Activated CD4-positive, alpha-beta T cell treated with anti-CD3 and anti-CD28 coated beads for 36 hours (primary cell): ENCODE results near the gene KCNIP3. TPM values are rescaled to one million over a fixed set of nuclear protein-coding genes. Genes with fewer than 3 reads are reported as not detected.

ENCODE experiments used
- ATAC-seq: fragments of 200-7000 bp; cut with Tn5 transposase; one replicate; pipeline ENCODE4 v1.10.0; 2021; ENCODE audit warnings: mild to moderate bottlenecking, moderate library complexity
- CTCF ChIA-PET: fragments of 350-600 bp; sonication (Branson Sonifier 250); formaldehyde crosslinking; loops from one replicate; lab custom pipeline; 2021; ENCODE audit warnings: antibody characterized with exemption; lab: Charles Lee
- POLR2A ChIA-PET: fragments of 350-600 bp; sonication (Branson Sonifier 250); formaldehyde crosslinking; loops from one replicate; lab custom pipeline; 2021; ENCODE audit warnings: antibody characterized with exemption, inconsistent platforms; lab: Charles Lee
- DNase-seq: peaks from one replicate; pipeline ENCODE4 v3.0.0-alpha.2; 2020
- H3K27ac Mint-ChIP-seq: one replicate; pipeline ENCODE4 v1.8.0; 2021; ENCODE audit warnings: mixed read lengths
- H3K27me3 Mint-ChIP-seq: one replicate; pipeline ENCODE4 v1.8.0; 2021; ENCODE audit warnings: mixed read lengths
- H3K36me3 Mint-ChIP-seq: one replicate; pipeline ENCODE4 v1.8.0; 2021; ENCODE audit warnings: low read depth, mixed read lengths
- H3K4me1 Mint-ChIP-seq: one replicate; pipeline ENCODE4 v1.8.0; 2021; ENCODE audit warnings: mixed read lengths
- H3K4me3 Mint-ChIP-seq: one replicate; pipeline ENCODE4 v1.8.0; 2021; ENCODE audit warnings: mild to moderate bottlenecking, moderate library complexity, mixed read lengths
- H3K9me3 Mint-ChIP-seq: one replicate; pipeline ENCODE4 v1.8.0; 2021; ENCODE audit warnings: low read depth, mixed read lengths
- intact Hi-C, 2 experiments: fragments of 100-400 bp; cut with DNase I in 1 of 2; cut with micrococcal nuclease in 1 of 2; formaldehyde crosslinking; loops; one replicate each; pipeline versions ENCODE4 v1.14.2 to v1.15.1; 2022 to 2024; cut with DNase I, micrococcal nuclease
- total RNA-seq, 2 experiments: library from RNA; stranded (reverse); gene quantifications; one replicate each; pipeline ENCODE4 v1.2.3, GENCODE V29; 2021

KCNIP3 gene
- total RNA-seq, 2 experiments from 2014 or later = not detected

GRCh38 chr2:95310216-95310615 lies 13.1 kb downstream of the KCNIP3 start:
- ChIA-PET POLR2A (no interaction called here), CTCF (no interaction called here)
- H3K27ac Mint-ChIP-seq = no peak overlapping the region
- ATAC-seq (no peak), DNase-seq (no peak)
- no peaks in the 10 kb centered on the region for H3K9me3 Mint-ChIP-seq
- no peaks in the 10 kb centered on the region for H3K36me3 Mint-ChIP-seq
- H3K4me3 Mint-ChIP-seq = no peak overlapping the region
- intact Hi-C loops = no loop called here
- H3K27me3 Mint-ChIP-seq = no peaks in the 10 kb centered on the region
- H3K4me1 Mint-ChIP-seq = no peaks in the 10 kb centered on the region

GRCh38 chr2:95310651-95311050 lies 13.5 kb downstream of the KCNIP3 start:
- DNase-seq (no peak), ATAC-seq (no peak)
- no peaks in the 10 kb centered on the region for H3K4me1 Mint-ChIP-seq
- no peak overlapping the region for H3K27ac Mint-ChIP-seq
- CTCF ChIA-PET = no interaction called here
- intact Hi-C loops = no loop called here
- H3K36me3 Mint-ChIP-seq = no peaks in the 10 kb centered on the region
- POLR2A ChIA-PET = no interaction called here
- H3K4me3 Mint-ChIP-seq = no peak overlapping the region
- H3K27me3 Mint-ChIP-seq = no peaks in the 10 kb centered on the region
- no peaks in the 10 kb centered on the region for H3K9me3 Mint-ChIP-seq

GRCh38 chr2:95311815-95312542 lies 14.8 kb downstream of the KCNIP3 start:
- DNase-seq = no peak
- H3K27me3 Mint-ChIP-seq = no peaks in the 10 kb centered on the region

GRCh38 chr2:95312543-95313201 lies 15.5 kb downstream of the KCNIP3 start:
- intact Hi-C loops = no loop called here
- no peaks in the 10 kb centered on the region for H3K36me3 Mint-ChIP-seq
- H3K27me3 Mint-ChIP-seq = no peaks in the 10 kb centered on the region
- no peaks in the 10 kb centered on the region for H3K4me1 Mint-ChIP-seq
- ChIA-PET CTCF (interaction anchor here (0.6 kb wide), 1 partner anchor 109 kb away, joined by 3 read pairs; no protein-coding TSS in a partner anchor), POLR2A (no interaction called here)
- DNase-seq (no peak), ATAC-seq (no peak)
- H3K27ac Mint-ChIP-seq = no peak overlapping the region
- no peaks in the 10 kb centered on the region for H3K9me3 Mint-ChIP-seq
- H3K4me3 Mint-ChIP-seq = no peak overlapping the region

More at GRCh38 chr2:95311815-95312542, 14.8 kb downstream of the KCNIP3 start:
- CTCF ChIA-PET = interaction anchor here (0.6 kb wide), 2 partner anchors 38 to 108 kb away, joined by 3 read pairs; no protein-coding TSS in a partner anchor
- H3K27ac Mint-ChIP-seq = no peak overlapping the region
- POLR2A ChIA-PET = no interaction called here
- H3K9me3 Mint-ChIP-seq = no peaks in the 10 kb centered on the region
- no peaks in the 10 kb centered on the region for H3K36me3 Mint-ChIP-seq
- H3K4me3 Mint-ChIP-seq = no peak overlapping the region
- H3K4me1 Mint-ChIP-seq = no peaks in the 10 kb centered on the region
- intact Hi-C loops = no loop called here
- ATAC-seq = no peak

GRCh38 chr2:95313296-95314131 lies 16.4 kb downstream of the KCNIP3 start:
- Mint-ChIP-seq H3K4me3 (no peak overlapping the region), H3K4me1 (no peaks in the 10 kb centered on the region), H3K27me3 (no peaks in the 10 kb centered on the region), H3K36me3 (no peaks in the 10 kb centered on the region), H3K27ac (no peak overlapping the region), H3K9me3 (no peaks in the 10 kb centered on the region)
- DNase-seq (no peak), ATAC-seq (no peak)
- CTCF ChIA-PET = no interaction called here
- intact Hi-C loops = no loop called here
- POLR2A ChIA-PET = no interaction called here

- DNase-seq (no peak), ATAC-seq (no peak)
- ChIA-PET CTCF (no interaction called here), POLR2A (no interaction called here)
- Mint-ChIP-seq H3K36me3 (no peaks in the 10 kb centered on the region), H3K4me1 (no peaks in the 10 kb centered on the region), H3K9me3 (no peaks in the 10 kb centered on the region), H3K4me3 (no peak overlapping the region), H3K27ac (no peak overlapping the region), H3K27me3 (no peaks in the 10 kb centered on the region)
- intact Hi-C loops = no loop called here
These were observed 17.4 kb downstream of the KCNIP3 start for GRCh38 chr2:95314598-95314963.

GRCh38 chr2:95314964-95315611 lies 17.9 kb downstream of the KCNIP3 start:
- ATAC-seq (no peak), DNase-seq (peak; percentile 20)
- H3K9me3 Mint-ChIP-seq = no peaks in the 10 kb centered on the region
- no peaks in the 10 kb centered on the region for H3K4me1 Mint-ChIP-seq
- no peak overlapping the region for H3K4me3 Mint-ChIP-seq
- intact Hi-C loops = no loop called here
- ChIA-PET POLR2A (no interaction called here), CTCF (no interaction called here)
- no peak overlapping the region for H3K27ac Mint-ChIP-seq
- no peaks in the 10 kb centered on the region for H3K36me3 Mint-ChIP-seq
- no peaks in the 10 kb centered on the region for H3K27me3 Mint-ChIP-seq

GRCh38 chr2:95315801-95316411 lies 18.8 kb downstream of the KCNIP3 start:
- intact Hi-C loops = no loop called here
- CTCF ChIA-PET = no interaction called here
- no peak for ATAC-seq

GRCh38 chr2:95316466-95317122 lies 19.4 kb downstream of the KCNIP3 start:
- Mint-ChIP-seq H3K9me3 (no peaks in the 10 kb centered on the region), H3K4me1 (no peaks in the 10 kb centered on the region), H3K4me3 (no peak overlapping the region), H3K27ac (no peak overlapping the region), H3K27me3 (no peaks in the 10 kb centered on the region), H3K36me3 (no peaks in the 10 kb centered on the region)
- intact Hi-C loops = no loop called here
- no peak for DNase-seq
- POLR2A ChIA-PET = no interaction called here
- no peak for ATAC-seq
- CTCF ChIA-PET = no interaction called here

More at GRCh38 chr2:95315801-95316411, 18.8 kb downstream of the KCNIP3 start:
- H3K27ac Mint-ChIP-seq = no peak overlapping the region
- H3K36me3 Mint-ChIP-seq = no peaks in the 10 kb centered on the region
- no peak overlapping the region for H3K4me3 Mint-ChIP-seq
- no peaks in the 10 kb centered on the region for H3K27me3 Mint-ChIP-seq
- POLR2A ChIA-PET = no interaction called here
- no peaks in the 10 kb centered on the region for H3K9me3 Mint-ChIP-seq
- no peaks in the 10 kb centered on the region for H3K4me1 Mint-ChIP-seq
- DNase-seq = no peak

GRCh38 chr2:95317123-95317500 lies 20.0 kb downstream of the KCNIP3 start:
- Mint-ChIP-seq H3K36me3 (no peaks in the 10 kb centered on the region), H3K27me3 (no peaks in the 10 kb centered on the region), H3K4me3 (no peak overlapping the region), H3K9me3 (no peaks in the 10 kb centered on the region), H3K27ac (no peak overlapping the region), H3K4me1 (no peaks in the 10 kb centered on the region)
- DNase-seq (no peak), ATAC-seq (no peak)
- CTCF ChIA-PET = interaction anchor here (0.7 kb wide), 1 partner anchor 386 kb away, joined by 3 read pairs; no protein-coding TSS in a partner anchor
- intact Hi-C loops = no loop called here
- POLR2A ChIA-PET = no interaction called here
